ENCODE data around the gene RIOK2.

Gene RIOK2

DNA sequence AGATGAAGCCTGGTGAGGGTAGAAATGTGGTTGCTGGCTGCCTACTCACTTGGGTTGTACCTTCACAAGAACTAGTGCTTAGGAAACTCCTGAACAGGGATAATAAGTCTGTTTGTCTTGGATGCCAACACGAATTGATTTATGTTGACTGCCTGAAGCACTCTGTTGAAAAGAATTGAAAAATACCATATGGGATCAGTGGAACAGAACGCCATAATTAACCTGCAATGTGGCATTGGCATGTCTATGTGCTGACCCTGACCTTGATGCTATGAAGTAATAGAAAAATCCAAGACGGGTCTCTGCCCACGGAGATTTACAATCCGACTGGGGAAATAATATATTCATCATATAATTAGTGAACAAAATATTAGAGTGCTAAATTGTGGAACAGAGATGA, 51.1 kb downstream of the RIOK2 start:
- TF ChIP-seq, protein P1, sequence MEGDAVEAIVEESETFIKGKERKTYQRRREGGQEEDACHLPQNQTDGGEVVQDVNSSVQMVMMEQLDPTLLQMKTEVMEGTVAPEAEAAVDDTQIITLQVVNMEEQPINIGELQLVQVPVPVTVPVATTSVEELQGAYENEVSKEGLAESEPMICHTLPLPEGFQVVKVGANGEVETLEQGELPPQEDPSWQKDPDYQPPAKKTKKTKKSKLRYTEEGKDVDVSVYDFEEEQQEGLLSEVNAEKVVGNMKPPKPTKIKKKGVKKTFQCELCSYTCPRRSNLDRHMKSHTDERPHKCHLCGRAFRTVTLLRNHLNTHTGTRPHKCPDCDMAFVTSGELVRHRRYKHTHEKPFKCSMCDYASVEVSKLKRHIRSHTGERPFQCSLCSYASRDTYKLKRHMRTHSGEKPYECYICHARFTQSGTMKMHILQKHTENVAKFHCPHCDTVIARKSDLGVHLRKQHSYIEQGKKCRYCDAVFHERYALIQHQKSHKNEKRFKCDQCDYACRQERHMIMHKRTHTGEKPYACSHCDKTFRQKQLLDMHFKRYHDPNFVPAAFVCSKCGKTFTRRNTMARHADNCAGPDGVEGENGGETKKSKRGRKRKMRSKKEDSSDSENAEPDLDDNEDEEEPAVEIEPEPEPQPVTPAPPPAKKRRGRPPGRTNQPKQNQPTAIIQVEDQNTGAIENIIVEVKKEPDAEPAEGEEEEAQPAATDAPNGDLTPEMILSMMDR (IDR thresholded peaks at IDR 0.05): no peak

DNA sequence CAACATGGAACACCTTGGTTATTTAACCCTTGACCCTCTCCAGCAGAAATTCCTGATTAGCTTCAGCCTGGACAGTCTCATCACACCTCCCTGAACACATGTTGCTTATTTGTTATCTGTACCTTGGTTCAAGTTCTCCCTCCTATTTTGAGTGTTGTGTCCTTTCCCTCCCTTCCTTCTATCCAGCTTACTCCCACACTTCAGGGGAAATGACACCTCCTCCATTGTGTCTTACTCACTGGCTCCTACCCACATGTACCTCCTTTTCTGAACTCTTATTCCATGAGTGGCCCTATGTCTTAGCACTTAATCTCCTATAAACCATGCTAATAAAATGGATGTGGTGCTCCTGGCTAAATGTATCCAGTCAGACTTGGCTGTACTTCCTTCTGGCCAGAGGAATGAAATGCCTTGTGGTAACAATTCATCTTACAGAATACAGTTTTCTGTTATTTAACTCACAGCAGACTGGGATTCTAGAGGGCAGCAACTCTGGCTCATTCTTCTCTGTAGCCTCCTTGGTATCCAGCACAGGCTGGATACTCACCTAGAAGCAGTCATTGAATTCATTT, 51.8 kb downstream of the RIOK2 start:
- TF ChIP-seq, protein P1 (IDR thresholded peaks at IDR 0.05): no peak
- no peak for DNase-seq
- Mint-ChIP-seq H3K9me3 (peaks cover 2% of the 10 kb centered on the region), H3K4me1 (peaks cover 37% of the 10 kb centered on the region), H3K4me3 (no peak overlapping the region), H3K27ac (peak overlapping the region; percentile 17), H3K36me3 (ENCODE audit: low read depth) (no peaks in the 10 kb centered on the region), H3K27me3 (ENCODE audit: low read depth, poor library complexity) (peaks cover 4% of the 10 kb centered on the region)

More for the DNA sequence above, 51.1 kb downstream of the RIOK2 start:
- peaks cover 42% of the 10 kb centered on the region for H3K4me1 Mint-ChIP-seq
- H3K36me3 Mint-ChIP-seq (ENCODE audit: low read depth): no peaks in the 10 kb centered on the region
- no peak overlapping the region for H3K4me3 Mint-ChIP-seq
- H3K27me3 Mint-ChIP-seq (ENCODE audit: low read depth, poor library complexity): peaks cover 4% of the 10 kb centered on the region
- H3K27ac Mint-ChIP-seq: no peak overlapping the region
- DNase-seq: no peak
- H3K9me3 Mint-ChIP-seq: no peaks in the 10 kb centered on the region

DNA sequence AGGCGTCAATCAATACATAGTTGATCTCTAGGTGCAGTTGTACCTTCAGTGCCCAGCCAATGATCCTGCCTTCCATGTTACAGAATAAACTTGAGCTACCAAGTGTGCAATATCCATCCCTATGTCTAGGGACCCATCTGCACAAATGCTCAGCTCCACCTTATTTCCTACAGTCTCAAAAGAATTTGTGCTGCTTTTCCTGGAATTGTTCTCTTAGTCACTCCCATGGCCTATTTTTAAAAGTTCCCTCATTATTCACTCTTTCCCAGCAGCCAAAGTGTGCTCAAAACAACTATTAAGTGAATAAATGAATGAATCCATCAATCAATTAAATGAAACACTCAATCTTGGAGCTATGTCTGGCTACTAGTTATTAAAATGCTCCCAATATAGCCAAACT, 55.3 kb downstream of the RIOK2 start:
- H3K27ac Mint-ChIP-seq: no peak overlapping the region
- H3K36me3 Mint-ChIP-seq (ENCODE audit: low read depth): peaks cover 5% of the 10 kb centered on the region
- peaks cover 3% of the 10 kb centered on the region for H3K9me3 Mint-ChIP-seq
- DNase-seq: no peak
- no peak overlapping the region for H3K4me3 Mint-ChIP-seq
- peaks cover 4% of the 10 kb centered on the region for H3K27me3 Mint-ChIP-seq (ENCODE audit: low read depth, poor library complexity)
- TF ChIP-seq, protein P1 (IDR thresholded peaks at IDR 0.05): no peak
- H3K4me1 Mint-ChIP-seq: peaks cover 24% of the 10 kb centered on the region

DNA sequence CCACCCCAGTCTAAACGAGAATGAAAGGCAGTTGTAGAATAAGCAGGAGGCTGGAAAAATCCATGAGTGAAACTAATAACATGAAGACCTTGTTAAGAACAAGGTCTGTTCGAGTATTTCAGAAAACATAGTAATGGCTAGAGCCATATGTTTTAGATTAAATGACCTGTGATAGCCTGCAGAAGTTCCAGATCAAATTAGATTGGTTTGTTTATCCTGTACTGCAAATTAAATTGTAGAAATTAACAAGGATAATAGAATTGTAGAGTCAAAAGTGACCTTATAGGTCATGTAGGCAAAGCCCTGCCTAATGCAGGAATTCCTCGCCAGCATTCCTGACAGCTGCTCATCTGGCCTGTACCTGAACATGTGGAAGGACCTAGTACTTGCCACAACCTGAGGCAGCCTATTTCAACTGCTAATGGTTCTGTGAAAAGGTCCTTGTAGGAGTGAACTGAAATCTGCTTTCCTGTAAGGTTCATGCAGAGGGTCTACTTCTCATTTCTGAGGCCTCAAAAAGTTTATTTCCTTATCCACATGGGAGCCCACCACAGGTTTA, 57.8 kb downstream of the RIOK2 start:
- TF ChIP-seq, protein P1 (IDR thresholded peaks at IDR 0.05): no peak
- Mint-ChIP-seq H3K27ac (no peak overlapping the region), H3K36me3 (ENCODE audit: low read depth) (peaks cover 7% of the 10 kb centered on the region), H3K4me3 (no peak overlapping the region), H3K4me1 (peaks cover 7% of the 10 kb centered on the region), H3K27me3 (ENCODE audit: low read depth, poor library complexity) (peaks cover 4% of the 10 kb centered on the region), H3K9me3 (peaks cover 3% of the 10 kb centered on the region)
- no peak for DNase-seq

DNA sequence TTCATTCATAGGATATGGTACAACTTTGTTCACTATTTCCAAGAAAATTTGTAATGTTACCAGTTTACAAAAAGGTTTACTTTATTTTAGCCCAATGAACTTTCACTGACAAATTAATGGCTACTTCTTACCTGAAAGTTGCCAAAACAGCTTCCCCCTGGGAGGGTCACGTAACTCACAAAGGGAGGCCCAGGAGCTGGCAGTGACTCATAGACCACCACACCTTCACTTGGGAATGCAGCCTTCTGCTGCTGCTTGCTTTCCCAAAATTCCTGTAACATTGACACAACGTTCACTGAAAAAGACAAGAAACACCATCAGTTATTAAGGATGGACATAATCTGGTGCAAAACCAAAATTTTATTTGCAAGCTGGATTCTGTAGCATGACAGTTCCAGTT, 58.7 kb downstream of the RIOK2 start:
- H3K9me3 Mint-ChIP-seq: peaks cover 3% of the 10 kb centered on the region
- DNase-seq: no peak
- TF ChIP-seq, protein P1 (IDR thresholded peaks at IDR 0.05): no peak
- peaks cover 4% of the 10 kb centered on the region for H3K27me3 Mint-ChIP-seq (ENCODE audit: low read depth, poor library complexity)
- peaks cover 4% of the 10 kb centered on the region for H3K4me1 Mint-ChIP-seq
- H3K27ac Mint-ChIP-seq: no peak overlapping the region
- peaks cover 7% of the 10 kb centered on the region for H3K36me3 Mint-ChIP-seq (ENCODE audit: low read depth)
- H3K4me3 Mint-ChIP-seq: no peak overlapping the region

DNA sequence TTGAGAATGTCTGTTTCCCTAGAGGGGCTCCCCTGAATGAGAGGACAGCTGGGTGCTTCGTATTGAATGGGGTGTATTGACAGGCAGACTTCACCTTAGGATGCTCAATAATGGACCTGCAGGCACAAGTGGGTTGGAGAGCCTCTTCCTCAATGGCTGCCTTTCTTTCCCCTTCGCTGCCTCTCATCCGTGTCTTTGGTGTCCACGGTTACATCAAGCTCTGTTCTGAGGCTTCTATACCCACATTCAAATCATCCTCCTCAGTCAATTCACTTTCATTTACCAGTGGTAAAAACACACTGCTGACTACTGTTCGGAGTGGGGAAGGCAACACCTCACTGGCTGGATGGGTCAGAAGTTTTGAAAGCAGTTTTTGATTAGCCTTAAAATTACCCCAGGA, 61.2 kb downstream of the RIOK2 start:
- no peak overlapping the region for H3K27ac Mint-ChIP-seq
- peaks cover 3% of the 10 kb centered on the region for H3K9me3 Mint-ChIP-seq
- H3K4me1 Mint-ChIP-seq: peaks cover 11% of the 10 kb centered on the region
- H3K27me3 Mint-ChIP-seq (ENCODE audit: low read depth, poor library complexity): no peaks in the 10 kb centered on the region
- no peak for DNase-seq
- H3K4me3 Mint-ChIP-seq: no peak overlapping the region
- TF ChIP-seq, protein P1 (IDR thresholded peaks at IDR 0.05): no peak
- H3K36me3 Mint-ChIP-seq (ENCODE audit: low read depth): peaks cover 7% of the 10 kb centered on the region
